ENCODE measurements around the gene CDKAL1. TPM values are rescaled to one million over a fixed set of nuclear protein-coding genes. Genes with fewer than 3 reads are reported as not detected.

Gene CDKAL1
- total and polyA plus RNA-seq, 2 donors (not counting 3 experiments of a cell fraction or from before 2014, with no cell fraction given), result 6.1 to 20.5 TPM

DNA sequence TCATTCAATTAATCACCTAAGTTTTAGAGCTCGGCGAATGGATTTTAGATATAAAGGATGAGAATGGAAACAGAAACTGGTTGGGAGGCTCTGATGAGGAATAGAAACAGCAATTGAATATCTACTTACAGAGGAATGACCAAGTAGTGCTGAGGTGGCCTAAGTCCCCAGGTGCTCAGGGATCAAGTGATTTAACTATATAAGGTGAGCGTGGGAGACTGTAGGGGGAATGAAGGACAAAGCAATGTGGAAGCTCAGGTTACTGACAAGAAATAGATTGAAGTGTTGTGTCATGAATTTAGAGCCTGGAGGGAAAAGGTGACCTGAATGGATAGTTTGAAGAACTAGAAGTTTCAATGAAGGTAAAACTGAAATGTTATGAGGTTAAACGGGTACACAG, 563.9 kb downstream of the CDKAL1 start:
- H2AFZ ChIP-seq (ENCODE audit: low read depth, low read length), result no peak overlapping the region
- H3K4me3 ChIP-seq (replicated peaks in 1 of 3; ENCODE audit: insufficient read depth in 1 of 3, low read depth in 1 of 3, low read length in 3 of 3), result no peak overlapping the region
- H3K9me3 ChIP-seq (replicated peaks; ENCODE audit: control insufficient read depth, insufficient read depth, low read length), result no peaks in the 10 kb centered on the region
- no TSS peak for BruUV-seq (replicated peaks)
- no peaks in the 10 kb centered on the region for H3K36me3 ChIP-seq (ENCODE audit: control insufficient read depth in 2 of 2, extremely low read depth in 1 of 2, insufficient read depth in 2 of 2, low read length in 2 of 2)
- H3K27ac ChIP-seq (ENCODE audit: insufficient read depth, low read depth, low read length), result no peak overlapping the region
- no peak overlapping the region for H3K9ac ChIP-seq (replicated peaks; ENCODE audit: extremely low read depth, insufficient read depth, low read length)
- H3K79me2 ChIP-seq (ENCODE audit: control insufficient read depth, insufficient read depth, low read length), result no peaks in the 10 kb centered on the region
- intact Hi-C loops (cut with micrococcal nuclease), result no loop called here
- no peaks in the 10 kb centered on the region for H3K9me1 ChIP-seq (replicated peaks; ENCODE audit: control insufficient read depth, extremely low read depth, insufficient read depth, low read length)
- dilution Hi-C loops (cut with MboI; ENCODE audit: extremely low pct_ligation_motif_present, low sequenced_read_pairs), result no loop called here
- ChIA-PET POLR2A (no interaction called here), CTCF (interaction anchor here (1.0 kb wide), 1 partner anchor 9 kb away, joined by 4 read pairs; no protein-coding TSS in a partner anchor)
- TF ChIP-seq MYC (IDR thresholded peaks at IDR 0.05; ENCODE audit: low read depth, low read length) (no peak), POLR2A (IDR thresholded peaks at IDR 0.05; ENCODE audit: low read depth, low read length) (no peak), EZH2 (IDR thresholded peaks at IDR 0.05; ENCODE audit: borderline replicate concordance, low read depth, low read length, severe bottlenecking) (no peak), POLR2AphosphoS5 (IDR thresholded peaks at IDR 0.05; ENCODE audit: insufficient read depth, low read depth, low read length) (no peak), GATA2 (IDR thresholded peaks at IDR 0.05; ENCODE audit: insufficient read depth, insufficient read length, low read depth, low read length) (no peak), JUN (IDR thresholded peaks at IDR 0.05; ENCODE audit: borderline replicate concordance, insufficient read depth, insufficient read length, low read depth) (no peak), FOS (IDR thresholded peaks at IDR 0.05; ENCODE audit: borderline replicate concordance, insufficient read depth, low read length) (no peak)
- TF ChIP-seq, protein P1, sequence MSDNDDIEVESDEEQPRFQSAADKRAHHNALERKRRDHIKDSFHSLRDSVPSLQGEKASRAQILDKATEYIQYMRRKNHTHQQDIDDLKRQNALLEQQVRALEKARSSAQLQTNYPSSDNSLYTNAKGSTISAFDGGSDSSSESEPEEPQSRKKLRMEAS (IDR thresholded peaks at IDR 0.05; ENCODE audit: insufficient read depth, insufficient read length), result no peak
- TF ChIP-seq, protein P2, sequence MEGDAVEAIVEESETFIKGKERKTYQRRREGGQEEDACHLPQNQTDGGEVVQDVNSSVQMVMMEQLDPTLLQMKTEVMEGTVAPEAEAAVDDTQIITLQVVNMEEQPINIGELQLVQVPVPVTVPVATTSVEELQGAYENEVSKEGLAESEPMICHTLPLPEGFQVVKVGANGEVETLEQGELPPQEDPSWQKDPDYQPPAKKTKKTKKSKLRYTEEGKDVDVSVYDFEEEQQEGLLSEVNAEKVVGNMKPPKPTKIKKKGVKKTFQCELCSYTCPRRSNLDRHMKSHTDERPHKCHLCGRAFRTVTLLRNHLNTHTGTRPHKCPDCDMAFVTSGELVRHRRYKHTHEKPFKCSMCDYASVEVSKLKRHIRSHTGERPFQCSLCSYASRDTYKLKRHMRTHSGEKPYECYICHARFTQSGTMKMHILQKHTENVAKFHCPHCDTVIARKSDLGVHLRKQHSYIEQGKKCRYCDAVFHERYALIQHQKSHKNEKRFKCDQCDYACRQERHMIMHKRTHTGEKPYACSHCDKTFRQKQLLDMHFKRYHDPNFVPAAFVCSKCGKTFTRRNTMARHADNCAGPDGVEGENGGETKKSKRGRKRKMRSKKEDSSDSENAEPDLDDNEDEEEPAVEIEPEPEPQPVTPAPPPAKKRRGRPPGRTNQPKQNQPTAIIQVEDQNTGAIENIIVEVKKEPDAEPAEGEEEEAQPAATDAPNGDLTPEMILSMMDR (IDR thresholded peaks at IDR 0.05; ENCODE audit: extremely low read depth in 1 of 2, insufficient read depth in 1 of 2, low read depth in 1 of 2, low read length in 2 of 2), result no peak
- DNase-seq (ENCODE audit: low read depth, low spot score), result no peak
- H4K20me1 ChIP-seq (replicated peaks; ENCODE audit: control insufficient read depth, extremely low read depth, insufficient read depth, low read length), result no peaks in the 10 kb centered on the region
- H3K4me1 ChIP-seq (ENCODE audit: control insufficient read depth, extremely low read depth, insufficient read depth, low read length), result no peaks in the 10 kb centered on the region
- H3K4me2 ChIP-seq (ENCODE audit: insufficient read depth, low read length), result no peak overlapping the region
- H3K27me3 ChIP-seq (ENCODE audit: control insufficient read depth in 2 of 2, insufficient read depth in 2 of 2, low read length in 2 of 2), result no peaks in the 10 kb centered on the region
- no peak for FAIRE-seq
